Activated CD8-positive, alpha-beta T cell treated with anti-CD3 and anti-CD28 coated beads, Interleukin-2, amount 10 ng/mL, durations not matched to agents 7 days and 5 days (primary cell): ENCODE data around the gene CPNE5. TPM values are rescaled to one million over a fixed set of nuclear protein-coding genes. Genes with fewer than 3 reads are reported as not detected.
A peak's percentile ranks its signal among the peaks of the same experiment; 100 is the strongest.
"Not testable (repeated sequence)": the region's sequence is repeated elsewhere in the genome, so short reads cannot be mapped to it uniquely, and the experiment has no call there.

Source experiments
- ATAC-seq: fragments of 150-1000 bp; cut with Tn5 transposase; one replicate; pipeline ENCODE4 v1.10.0; 2021; ENCODE audit warnings: moderate library complexity
- CTCF ChIA-PET: fragments of 350-600 bp; sonication (Branson Sonifier 250); formaldehyde crosslinking; loops from one replicate; lab custom pipeline; 2021; ENCODE audit warnings: antibody characterized with exemption; lab: Charles Lee
- POLR2A ChIA-PET: fragments of 350-600 bp; sonication (Branson Sonifier 250); formaldehyde crosslinking; loops from one replicate; lab custom pipeline; 2021; ENCODE audit warnings: antibody characterized with exemption; lab: Charles Lee
- DNase-seq: peaks from one replicate; pipeline ENCODE4 v3.0.0-alpha.2; 2020
- H3K27ac Mint-ChIP-seq: one replicate; pipeline ENCODE4 v1.8.0; 2021; ENCODE audit warnings: mild to moderate bottlenecking, mixed read lengths
- H3K27me3 Mint-ChIP-seq: one replicate; pipeline ENCODE4 v1.8.0; 2021; ENCODE audit warnings: low read depth, mixed read lengths
- H3K36me3 Mint-ChIP-seq: one replicate; pipeline ENCODE4 v1.8.0; 2021; ENCODE audit warnings: low read depth, mixed read lengths
- H3K4me1 Mint-ChIP-seq: one replicate; pipeline ENCODE4 v1.8.0; 2021; ENCODE audit warnings: low read depth, mixed read lengths
- H3K4me3 Mint-ChIP-seq: one replicate; pipeline ENCODE4 v1.8.0; 2021; ENCODE audit warnings: mild to moderate bottlenecking, mixed read lengths
- H3K9me3 Mint-ChIP-seq: one replicate; pipeline ENCODE4 v1.8.0; 2022; ENCODE audit warnings: mixed read lengths; ENCODE audit not compliant: insufficient read depth
- total RNA-seq, 2 experiments: library from RNA; stranded (reverse); gene quantifications; one replicate each; pipeline ENCODE4 v1.2.3, GENCODE V29; 2021

The CPNE5 gene
- total RNA-seq, 2 experiments from 2014 or later = 1.4 to 1.7 TPM

DNA sequence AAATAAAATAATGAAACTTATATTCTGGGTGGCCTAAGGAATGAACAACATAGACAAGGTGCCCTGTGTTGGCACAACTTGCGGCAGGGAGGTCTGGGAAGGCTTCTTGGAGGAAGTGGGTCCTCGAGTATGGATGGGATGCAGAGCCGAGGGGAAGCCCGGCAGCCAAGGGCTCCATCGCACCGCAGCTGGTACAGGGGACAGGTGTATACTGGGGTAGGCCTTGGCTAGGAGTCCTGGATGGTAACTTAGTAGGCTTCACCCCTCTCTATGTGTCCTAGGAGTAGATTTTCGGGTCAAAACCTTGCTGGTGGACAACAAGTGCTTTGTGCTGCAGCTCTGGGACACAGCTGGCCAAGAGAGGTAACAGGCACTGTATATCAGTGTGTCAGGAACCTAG, 113.7 kb downstream of the CPNE5 start:
- H3K4me3 Mint-ChIP-seq = no peak overlapping the region
- peaks cover 23% of the 10 kb centered on the region for H3K4me1 Mint-ChIP-seq
- DNase-seq = no peak
- H3K27ac Mint-ChIP-seq = peak overlapping the region; percentile 72
- CTCF ChIA-PET = interaction anchor here (1.7 to 2.4 kb wide), 4 partner anchors 22 to 110 kb away, joined by 3 to 11 read pairs (median 6); no protein-coding TSS in a partner anchor
- POLR2A ChIA-PET = no interaction called here
- H3K36me3 Mint-ChIP-seq = no peaks in the 10 kb centered on the region
- H3K27me3 Mint-ChIP-seq = no peaks in the 10 kb centered on the region
- H3K9me3 Mint-ChIP-seq = no peaks in the 10 kb centered on the region
- no peak for ATAC-seq

DNA sequence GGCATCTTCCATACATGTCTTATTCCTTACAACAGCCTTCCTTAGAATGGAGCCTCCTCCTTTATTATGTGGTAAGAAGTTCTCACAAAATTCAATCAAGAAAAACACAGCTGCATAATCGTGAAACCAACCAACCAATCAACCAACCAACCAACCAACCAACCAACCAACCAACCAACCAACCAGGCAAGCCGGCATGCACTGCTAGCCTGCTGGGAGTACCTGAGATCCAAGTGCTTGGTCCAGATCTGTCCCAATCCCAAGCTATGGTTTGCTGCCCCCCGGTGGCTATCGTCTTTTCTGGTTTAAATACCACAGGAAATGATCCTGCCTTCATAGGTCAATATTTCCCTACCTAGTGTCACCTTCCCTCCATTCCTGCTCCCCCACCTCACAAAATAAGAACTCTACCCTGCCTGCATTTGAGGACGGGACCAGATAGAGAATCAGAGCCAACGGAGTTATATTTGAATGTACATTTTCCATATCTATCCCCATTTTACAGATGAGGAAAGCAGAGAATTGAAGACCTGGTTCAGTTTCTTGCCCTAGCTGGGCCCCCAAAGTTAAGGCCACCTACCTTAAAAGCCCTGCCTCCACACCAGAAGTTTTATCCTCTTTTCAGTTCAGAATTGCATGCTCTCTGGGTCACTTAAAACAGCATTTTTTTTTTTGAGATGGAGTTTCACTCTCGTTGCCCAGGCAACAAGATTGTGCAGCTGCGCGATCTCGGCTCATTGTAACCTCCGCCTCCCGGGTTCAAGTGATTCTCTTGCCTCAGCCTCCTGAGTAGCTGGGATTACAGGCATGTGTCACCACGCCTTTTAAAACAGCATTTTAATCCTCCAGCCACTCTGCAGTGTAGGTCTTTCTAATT, 114.5 kb downstream of the CPNE5 start:
- Mint-ChIP-seq H3K27me3 (no peaks in the 10 kb centered on the region), H3K36me3 (no peaks in the 10 kb centered on the region), H3K27ac (peak overlapping the region; percentile 48), H3K9me3 (no peaks in the 10 kb centered on the region), H3K4me1 (peaks cover 23% of the 10 kb centered on the region), H3K4me3 (no peak overlapping the region)
- ATAC-seq = no peak
- DNase-seq = peak; percentile 73
- POLR2A ChIA-PET = no interaction called here
- CTCF ChIA-PET = interaction anchor here (0.7 to 2.4 kb wide), 17 partner anchors 8 to 301 kb away, joined by 3 to 10 read pairs (median 4); no protein-coding TSS in a partner anchor

DNA sequence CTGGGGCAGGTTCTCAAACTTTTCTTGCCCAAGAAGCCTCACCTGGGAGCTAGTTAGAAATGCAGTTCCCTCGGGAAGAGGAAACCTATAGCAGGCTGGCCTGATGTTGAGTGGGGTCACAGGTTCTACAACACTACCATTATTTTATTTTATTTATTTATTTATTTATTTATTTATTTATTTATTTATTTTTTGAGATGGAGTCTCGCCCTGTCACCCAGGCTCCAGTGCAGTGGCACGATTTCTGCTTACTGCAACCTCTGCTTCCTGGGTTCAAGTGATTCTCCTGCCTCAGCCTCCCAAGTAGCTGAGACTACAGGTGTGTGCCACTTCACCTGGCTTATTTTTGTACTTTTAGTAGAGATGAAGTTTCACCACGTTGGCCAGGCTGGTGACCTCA, 115.3 kb downstream of the CPNE5 start:
- H3K4me3 Mint-ChIP-seq, POLR2A ChIA-PET: not testable (repeated sequence)

DNA sequence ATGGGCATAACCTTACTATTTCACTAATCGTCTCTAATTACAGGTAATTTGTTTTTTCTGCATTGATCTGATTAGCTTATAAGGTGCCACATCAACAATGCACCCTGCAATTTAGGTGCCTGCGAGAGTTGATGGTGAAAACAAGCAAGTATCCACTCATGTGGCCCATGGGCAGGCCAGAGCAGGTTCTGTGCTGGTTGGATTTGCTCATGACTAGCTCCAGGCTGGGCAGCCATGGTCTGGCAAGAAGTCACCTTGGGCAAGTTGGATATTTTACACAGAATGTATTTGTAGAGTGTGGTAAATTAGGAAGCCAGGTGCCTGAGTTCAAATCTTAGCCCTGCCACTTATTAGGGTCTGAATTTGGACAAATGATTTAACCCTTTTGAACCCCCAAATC, 116.4 kb downstream of the CPNE5 start:
- Mint-ChIP-seq H3K4me3 (no peak overlapping the region), H3K9me3 (no peaks in the 10 kb centered on the region), H3K36me3 (no peaks in the 10 kb centered on the region), H3K27me3 (no peaks in the 10 kb centered on the region), H3K4me1 (peaks cover 16% of the 10 kb centered on the region), H3K27ac (no peak overlapping the region)
- POLR2A ChIA-PET = no interaction called here
- ATAC-seq (no peak), DNase-seq (no peak)
- CTCF ChIA-PET = interaction anchor here (1.0 kb wide), 1 partner anchor 98 kb away, joined by 3 read pairs; no protein-coding TSS in a partner anchor

More for the DNA sequence above, 115.3 kb downstream of the CPNE5 start:
- ATAC-seq, H3K9me3 Mint-ChIP-seq, H3K36me3 Mint-ChIP-seq, H3K27ac Mint-ChIP-seq, H3K27me3 Mint-ChIP-seq, DNase-seq: not testable (repeated sequence)
- peaks cover 23% of the 10 kb centered on the region for H3K4me1 Mint-ChIP-seq
- CTCF ChIA-PET = interaction anchor here (0.9 to 2.4 kb wide), 15 partner anchors 9 to 300 kb away, joined by 3 to 10 read pairs (median 4); no protein-coding TSS in a partner anchor

DNA sequence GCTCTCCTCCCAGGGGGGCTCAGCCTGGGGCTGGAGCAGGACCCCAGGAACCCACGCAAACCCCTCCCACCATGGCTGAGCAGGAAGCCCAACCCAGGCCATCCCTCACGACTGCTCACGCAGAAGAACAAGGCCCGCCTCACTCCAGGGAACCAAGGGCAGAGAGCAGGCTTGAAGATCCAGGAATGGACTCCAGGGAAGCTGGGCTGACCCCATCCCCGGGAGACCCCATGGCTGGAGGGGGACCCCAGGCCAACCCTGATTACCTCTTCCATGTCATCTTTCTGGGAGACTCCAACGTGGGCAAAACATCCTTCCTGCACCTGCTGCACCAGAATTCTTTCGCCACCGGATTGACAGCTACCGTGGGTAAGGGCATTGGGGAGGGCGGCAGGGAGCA, 116.9 kb downstream of the CPNE5 start:
- POLR2A ChIA-PET = no interaction called here
- H3K4me3 Mint-ChIP-seq = no peak overlapping the region
- ATAC-seq (no peak), DNase-seq (no peak)
- CTCF ChIA-PET = no interaction called here
- no peaks in the 10 kb centered on the region for H3K36me3 Mint-ChIP-seq
- H3K4me1 Mint-ChIP-seq = peaks cover 10% of the 10 kb centered on the region
- no peak overlapping the region for H3K27ac Mint-ChIP-seq
- H3K27me3 Mint-ChIP-seq = peaks cover 3% of the 10 kb centered on the region
- H3K9me3 Mint-ChIP-seq = no peaks in the 10 kb centered on the region

DNA sequence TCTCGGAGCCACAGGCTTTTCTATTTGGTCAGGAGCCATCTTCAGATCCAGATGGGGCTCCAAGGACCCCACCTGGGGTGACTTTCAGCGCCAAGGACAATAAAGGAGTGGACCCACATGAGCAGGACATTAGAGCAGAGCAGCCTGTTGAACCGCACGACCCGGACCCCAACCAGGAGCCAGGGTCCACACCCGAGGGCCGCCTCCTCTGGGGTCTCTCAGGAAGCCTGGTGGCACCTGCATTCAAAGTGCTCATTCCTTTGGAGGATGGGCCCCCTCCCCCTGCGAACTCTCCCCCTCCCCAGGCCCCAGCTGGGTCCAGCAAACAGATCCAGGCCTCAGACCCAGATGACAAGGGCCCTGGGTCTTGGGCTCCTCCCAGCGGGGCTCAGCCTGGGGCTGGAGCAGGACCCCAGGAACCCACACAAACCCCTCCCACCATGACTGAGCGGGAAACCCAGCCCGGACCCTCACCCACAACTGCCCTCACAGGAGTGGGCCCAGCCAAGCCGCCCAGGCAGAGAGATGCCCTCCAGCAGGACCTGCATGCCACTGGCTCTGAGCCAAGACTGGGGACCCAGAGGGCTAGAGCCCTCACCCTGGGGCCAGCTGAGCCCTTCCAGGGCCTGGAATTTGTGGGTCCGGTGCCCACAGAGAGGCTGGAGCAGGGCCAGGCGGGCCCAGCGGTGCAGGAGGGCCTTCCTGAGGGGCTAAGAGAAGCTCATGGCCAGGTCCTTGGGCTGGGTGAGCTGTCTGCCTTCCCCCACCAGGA, 117.7 kb downstream of the CPNE5 start:
- no peaks in the 10 kb centered on the region for H3K9me3 Mint-ChIP-seq
- H3K4me1 Mint-ChIP-seq = peaks cover 2% of the 10 kb centered on the region
- CTCF ChIA-PET = no interaction called here
- ATAC-seq (no peak), DNase-seq (no peak)
- POLR2A ChIA-PET = interaction anchor here (0.6 kb wide), 1 partner anchor 541 kb away, joined by 3 read pairs; no protein-coding TSS in a partner anchor
- H3K27me3 Mint-ChIP-seq = peaks cover 3% of the 10 kb centered on the region
- no peaks in the 10 kb centered on the region for H3K36me3 Mint-ChIP-seq
- H3K4me3 Mint-ChIP-seq = no peak overlapping the region
- no peak overlapping the region for H3K27ac Mint-ChIP-seq

DNA sequence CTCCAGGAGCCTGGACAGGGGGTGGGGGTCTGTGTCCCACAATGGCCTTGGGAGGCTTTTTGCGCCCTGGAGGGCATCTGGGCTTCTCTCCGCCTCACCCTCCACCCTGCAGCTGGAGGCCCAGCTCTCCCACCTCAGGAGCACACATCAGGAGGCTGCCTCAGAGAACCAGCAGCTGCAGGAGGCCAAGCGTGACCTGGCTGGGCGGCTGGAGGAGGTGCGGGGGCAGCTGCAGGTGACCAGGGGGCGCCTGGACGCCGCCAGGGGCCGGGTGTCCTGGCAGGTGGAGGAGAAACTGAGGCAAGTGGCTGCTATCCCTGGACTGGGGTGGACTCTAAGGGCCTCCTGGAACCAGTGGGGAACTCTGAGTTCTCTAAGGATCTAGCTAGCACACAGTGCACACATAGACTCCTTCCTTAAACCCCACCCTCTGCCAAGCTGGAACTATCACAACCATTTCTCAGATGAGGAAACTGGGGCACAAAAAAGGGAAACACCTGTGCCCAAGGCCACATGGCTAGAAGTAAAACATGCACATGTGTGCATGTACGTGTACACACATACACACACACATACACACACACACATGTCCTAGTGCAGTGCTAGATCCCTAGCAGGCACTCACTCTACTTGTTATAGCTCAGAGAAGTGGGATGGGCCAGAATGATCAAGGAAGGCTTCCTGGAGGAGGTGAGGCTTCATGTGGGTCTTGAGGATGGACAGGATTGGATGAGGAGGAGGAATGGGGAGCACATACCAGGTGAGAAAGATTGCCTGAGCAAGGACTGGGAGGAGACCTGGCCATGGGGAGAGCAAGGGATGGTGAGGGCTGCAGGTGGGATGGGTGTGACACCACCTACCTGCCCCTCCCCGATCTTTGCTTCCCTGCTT, 118.7 kb downstream of the CPNE5 start:
- no peaks in the 10 kb centered on the region for H3K9me3 Mint-ChIP-seq
- H3K4me3 Mint-ChIP-seq = no peak overlapping the region
- H3K4me1 Mint-ChIP-seq = peaks cover 2% of the 10 kb centered on the region
- POLR2A ChIA-PET = interaction anchor here (0.5 to 0.6 kb wide), 2 partner anchors 176 to 540 kb away, joined by 3 to 4 read pairs; no protein-coding TSS in a partner anchor
- H3K36me3 Mint-ChIP-seq = no peaks in the 10 kb centered on the region
- ATAC-seq (no peak), DNase-seq (no peak)
- CTCF ChIA-PET = interaction anchor here (1.5 kb wide), 1 partner anchor 90 kb away, joined by 3 read pairs; no protein-coding TSS in a partner anchor
- H3K27ac Mint-ChIP-seq = no peak overlapping the region
- H3K27me3 Mint-ChIP-seq = peaks cover 3% of the 10 kb centered on the region

DNA sequence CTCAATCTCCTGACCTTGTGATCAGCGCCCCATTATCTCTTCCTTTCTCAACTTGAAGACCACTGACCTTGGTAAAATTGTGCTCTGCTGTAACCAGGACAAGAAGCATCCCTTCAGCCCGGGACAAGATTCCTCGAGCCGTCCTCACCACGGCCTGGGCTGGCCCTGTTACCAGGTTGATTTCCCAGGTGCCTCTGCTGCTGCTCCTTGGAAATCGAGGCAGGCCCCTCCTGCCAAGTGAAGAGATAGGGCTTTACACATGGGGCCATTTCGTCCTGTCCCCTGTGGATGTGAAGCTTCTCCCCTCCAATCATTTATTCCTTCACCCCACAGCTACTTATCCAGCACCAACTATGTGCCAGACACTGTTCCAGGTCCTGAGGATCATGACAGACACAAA, 120.1 kb downstream of the CPNE5 start:
- POLR2A ChIA-PET = no interaction called here
- H3K9me3 Mint-ChIP-seq = no peaks in the 10 kb centered on the region

DNA sequence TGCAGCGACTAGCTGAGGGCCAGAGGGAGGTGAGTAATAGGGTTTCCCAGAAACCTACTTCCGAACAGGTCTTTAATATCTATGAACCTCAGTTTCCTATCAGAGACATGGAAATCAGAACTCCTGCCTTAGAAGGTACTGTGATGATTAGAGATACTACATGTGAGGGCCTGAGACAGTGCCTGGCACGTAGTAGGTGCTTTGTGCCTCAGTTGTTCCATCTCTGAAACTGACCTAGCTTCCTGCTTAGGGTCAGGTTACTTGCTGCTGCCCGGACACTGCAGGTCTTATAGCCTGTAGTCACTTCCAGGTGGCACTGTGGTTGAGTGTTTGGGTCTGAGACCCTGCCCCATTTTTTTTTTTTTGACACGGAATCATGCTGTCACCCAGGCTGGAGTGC, 120.7 kb downstream of the CPNE5 start:
- no peaks in the 10 kb centered on the region for H3K9me3 Mint-ChIP-seq
- no peaks in the 10 kb centered on the region for H3K36me3 Mint-ChIP-seq

More for the DNA sequence above, 120.1 kb downstream of the CPNE5 start:
- CTCF ChIA-PET = interaction anchor here (1.5 kb wide), 1 partner anchor 92 kb away, joined by 3 read pairs; no protein-coding TSS in a partner anchor
- Mint-ChIP-seq H3K36me3 (no peaks in the 10 kb centered on the region), H3K27ac (no peak overlapping the region), H3K4me1 (no peaks in the 10 kb centered on the region), H3K4me3 (no peak overlapping the region), H3K27me3 (peaks cover 3% of the 10 kb centered on the region)
- DNase-seq (no peak), ATAC-seq (no peak)

DNA sequence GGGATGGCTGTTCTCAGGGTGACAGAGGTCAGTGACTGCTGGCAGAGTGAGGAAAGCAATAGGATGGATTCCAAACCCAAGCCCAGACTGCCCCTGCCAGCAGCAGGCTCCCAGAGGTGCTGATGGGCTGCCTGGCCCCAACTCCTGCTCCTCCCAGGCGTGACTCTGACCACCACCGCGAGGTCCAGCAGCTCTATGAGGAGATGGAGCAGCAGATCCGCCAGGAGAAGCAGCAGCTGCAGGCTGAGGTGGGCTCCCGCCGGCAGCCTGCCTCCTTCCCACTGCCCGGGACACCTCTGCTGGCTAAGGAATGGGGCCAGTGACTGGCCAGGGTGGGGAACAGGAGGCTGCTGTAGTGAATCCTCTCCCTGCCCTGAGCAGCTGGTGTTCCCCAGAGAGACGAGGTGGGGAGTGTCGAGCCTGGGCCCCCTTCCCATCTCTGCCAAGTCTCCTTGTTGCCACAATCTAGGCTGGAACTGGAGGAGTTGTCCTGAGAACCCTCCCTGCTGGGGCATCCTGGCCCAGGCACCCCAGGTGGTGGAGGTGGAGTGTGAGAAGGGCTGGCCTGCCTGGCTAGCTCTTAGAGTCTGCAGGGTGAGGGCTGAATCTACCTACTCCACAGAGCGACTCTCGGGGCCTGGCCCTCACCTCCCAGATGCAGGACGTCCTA, 121.2 kb downstream of the CPNE5 start:
- H3K4me3 Mint-ChIP-seq = no peak overlapping the region
- H3K27ac Mint-ChIP-seq = no peak overlapping the region
- CTCF ChIA-PET = interaction anchor here (0.8 kb wide), 1 partner anchor 103 kb away, joined by 3 read pairs; no protein-coding TSS in a partner anchor
- ATAC-seq = no peak
- H3K27me3 Mint-ChIP-seq = peaks cover 3% of the 10 kb centered on the region
- no peaks in the 10 kb centered on the region for H3K4me1 Mint-ChIP-seq
- no peak for DNase-seq
- no peaks in the 10 kb centered on the region for H3K9me3 Mint-ChIP-seq
- POLR2A ChIA-PET = interaction anchor here (1.5 kb wide), 1 partner anchor 17 kb away, joined by 3 read pairs; no protein-coding TSS in a partner anchor
- H3K36me3 Mint-ChIP-seq = no peaks in the 10 kb centered on the region

More for the DNA sequence above, 120.7 kb downstream of the CPNE5 start:
- Mint-ChIP-seq H3K27me3 (peaks cover 3% of the 10 kb centered on the region), H3K27ac (no peak overlapping the region), H3K4me3 (no peak overlapping the region), H3K4me1 (no peaks in the 10 kb centered on the region)
- ChIA-PET POLR2A (no interaction called here), CTCF (interaction anchor here (0.8 kb wide), 1 partner anchor 104 kb away, joined by 3 read pairs; no protein-coding TSS in a partner anchor)
- no peak for ATAC-seq
- no peak for DNase-seq
